ENCODE measurements around the gene NUDT2. TPM values are rescaled to one million over a fixed set of nuclear protein-coding genes. Genes with fewer than 3 reads are reported as not detected.
A peak's percentile ranks its signal among the peaks of the same experiment; 100 is the strongest.

The NUDT2 gene
- polyA plus RNA-seq, 3 donors from 2014 or later: 24.3 to 35.4 (median 27.6) TPM

- peak overlapping the region; percentile 19 to 94 (median 49) for H3K4me3 Mint-ChIP-seq
- DNase-seq: no peak
- peaks cover 6 to 12% (median 11%) of the 10 kb centered on the region in 3 donors for H3K27me3 Mint-ChIP-seq (ENCODE audit: low read depth in 3 of 3)
- no peaks in the 10 kb centered on the region for H3K9me3 Mint-ChIP-seq
- H3K4me1 Mint-ChIP-seq: peaks cover 46 to 52% of the 10 kb centered on the region in 2 donors
- peak overlapping the region in 1 of 6 donors; percentile 3 for H3K27ac Mint-ChIP-seq
- H3K36me3 Mint-ChIP-seq: peaks cover 0 to 4% (median 0%) of the 10 kb centered on the region in 3 donors
Measured at GRCh38 chr9:34378376-34379060, 49.1 kb downstream of the NUDT2 start.

- Mint-ChIP-seq H3K27me3 (ENCODE audit: low read depth in 3 of 3) (peaks cover 9 to 12% (median 11%) of the 10 kb centered on the region in 3 donors), H3K36me3 (no peaks in the 10 kb centered on the region), H3K27ac (peak overlapping the region in 5 of 6 donors; percentile 7 to 80 (median 77)), H3K4me1 (peaks cover 46 to 52% of the 10 kb centered on the region in 2 donors), H3K4me3 (peak overlapping the region; percentile 85 to 94 (median 87)), H3K9me3 (no peaks in the 10 kb centered on the region)
- peak; percentile 82 to 85 (median 84) for DNase-seq
Measured at GRCh38 chr9:34379334-34380033, 50.1 kb downstream of the NUDT2 start.

GRCh38 chr9:34380034-34380510, 50.7 kb downstream of the NUDT2 start:
- H3K27me3 Mint-ChIP-seq (ENCODE audit: low read depth in 3 of 3): peaks cover 9 to 14% (median 11%) of the 10 kb centered on the region in 3 donors
- no peaks in the 10 kb centered on the region for H3K36me3 Mint-ChIP-seq
- H3K9me3 Mint-ChIP-seq: peaks cover 0 to 2% (median 0%) of the 10 kb centered on the region in 6 donors
- H3K27ac Mint-ChIP-seq: peak overlapping the region in 4 of 6 donors; percentile 17 to 77 (median 48)
- no peak for DNase-seq
- H3K4me3 Mint-ChIP-seq: peak overlapping the region; percentile 85 to 94 (median 87)
- peaks cover 46 to 52% of the 10 kb centered on the region in 2 donors for H3K4me1 Mint-ChIP-seq

- peaks cover 40 to 46% of the 10 kb centered on the region in 2 donors for H3K4me1 Mint-ChIP-seq
- peaks cover 0 to 2% (median 0%) of the 10 kb centered on the region in 6 donors for H3K9me3 Mint-ChIP-seq
- H3K4me3 Mint-ChIP-seq: peak overlapping the region; percentile 85 to 94 (median 87)
- no peaks in the 10 kb centered on the region for H3K36me3 Mint-ChIP-seq
- DNase-seq: peak; percentile 72 to 76 (median 75)
- peaks cover 9 to 14% (median 11%) of the 10 kb centered on the region in 3 donors for H3K27me3 Mint-ChIP-seq (ENCODE audit: low read depth in 3 of 3)
- H3K27ac Mint-ChIP-seq: peak overlapping the region in 5 of 6 donors; percentile 37 to 77 (median 53)
Measured at GRCh38 chr9:34380511-34381315, 51.3 kb downstream of the NUDT2 start.

- Mint-ChIP-seq H3K4me1 (peaks cover 34 to 40% of the 10 kb centered on the region in 2 donors), H3K4me3 (peak overlapping the region; percentile 85 to 94 (median 87)), H3K27ac (peak overlapping the region in 2 of 6 donors; percentile 43 to 56), H3K9me3 (peaks cover 0 to 2% (median 0%) of the 10 kb centered on the region in 6 donors), H3K36me3 (no peaks in the 10 kb centered on the region), H3K27me3 (ENCODE audit: low read depth in 3 of 3) (peaks cover 7 to 10% (median 9%) of the 10 kb centered on the region in 3 donors)
- peak in 1 of 3 donors; percentile 11 for DNase-seq
Measured at GRCh38 chr9:34381323-34381722, 52.0 kb downstream of the NUDT2 start.

GRCh38 chr9:34382054-34382453, 52.7 kb downstream of the NUDT2 start:
- Mint-ChIP-seq H3K27me3 (ENCODE audit: low read depth in 3 of 3) (peaks cover 7 to 10% (median 9%) of the 10 kb centered on the region in 3 donors), H3K27ac (peak overlapping the region in 2 of 6 donors; percentile 19 to 62), H3K9me3 (peaks cover 0 to 2% (median 0%) of the 10 kb centered on the region in 6 donors), H3K36me3 (no peaks in the 10 kb centered on the region), H3K4me3 (peak overlapping the region in 4 of 5 donors; percentile 85 to 94 (median 87)), H3K4me1 (peaks cover 29 to 35% of the 10 kb centered on the region in 2 donors)
- no peak for DNase-seq

GRCh38 chr9:34382879-34383278, 53.5 kb downstream of the NUDT2 start:
- H3K36me3 Mint-ChIP-seq: no peaks in the 10 kb centered on the region
- H3K9me3 Mint-ChIP-seq: peaks cover 0 to 2% (median 0%) of the 10 kb centered on the region in 6 donors

GRCh38 chr9:34383904-34384303, 54.5 kb downstream of the NUDT2 start:
- no peak overlapping the region for H3K4me3 Mint-ChIP-seq
- H3K27me3 Mint-ChIP-seq (ENCODE audit: low read depth in 3 of 3): peaks cover 7 to 10% (median 7%) of the 10 kb centered on the region in 3 donors
- H3K9me3 Mint-ChIP-seq: peaks cover 0 to 2% (median 0%) of the 10 kb centered on the region in 6 donors
- H3K27ac Mint-ChIP-seq: no peak overlapping the region
- no peaks in the 10 kb centered on the region for H3K36me3 Mint-ChIP-seq
- H3K4me1 Mint-ChIP-seq: peaks cover 26% of the 10 kb centered on the region in 2 donors
- no peak for DNase-seq

More at GRCh38 chr9:34382879-34383278, 53.5 kb downstream of the NUDT2 start:
- Mint-ChIP-seq H3K27ac (no peak overlapping the region), H3K4me1 (peaks cover 26 to 31% of the 10 kb centered on the region in 2 donors), H3K27me3 (ENCODE audit: low read depth in 3 of 3) (peaks cover 7 to 10% (median 9%) of the 10 kb centered on the region in 3 donors), H3K4me3 (peak overlapping the region in 2 of 5 donors; percentile 8 to 48)
- no peak for DNase-seq

GRCh38 chr9:34384368-34385165, 55.2 kb downstream of the NUDT2 start:
- H3K27ac Mint-ChIP-seq: no peak overlapping the region

GRCh38 chr9:34385561-34386230, 56.3 kb downstream of the NUDT2 start:
- Mint-ChIP-seq H3K36me3 (no peaks in the 10 kb centered on the region), H3K4me1 (peaks cover 9 to 11% of the 10 kb centered on the region in 2 donors), H3K27ac (no peak overlapping the region), H3K4me3 (no peak overlapping the region), H3K27me3 (ENCODE audit: low read depth in 3 of 3) (peaks cover 6 to 7% (median 7%) of the 10 kb centered on the region in 3 donors), H3K9me3 (peaks cover 0 to 2% (median 0%) of the 10 kb centered on the region in 6 donors)
- DNase-seq: no peak

More at GRCh38 chr9:34384368-34385165, 55.2 kb downstream of the NUDT2 start:
- H3K4me3 Mint-ChIP-seq: no peak overlapping the region
- H3K9me3 Mint-ChIP-seq: peaks cover 0 to 2% (median 0%) of the 10 kb centered on the region in 6 donors
- no peaks in the 10 kb centered on the region for H3K36me3 Mint-ChIP-seq
- peaks cover 7 to 8% (median 7%) of the 10 kb centered on the region in 3 donors for H3K27me3 Mint-ChIP-seq (ENCODE audit: low read depth in 3 of 3)
- H3K4me1 Mint-ChIP-seq: peaks cover 20 to 21% of the 10 kb centered on the region in 2 donors
- no peak for DNase-seq

- no peak overlapping the region for H3K27ac Mint-ChIP-seq
Measured at GRCh38 chr9:34386656-34387055, 57.3 kb downstream of the NUDT2 start.

GRCh38 chr9:34387239-34387638, 57.9 kb downstream of the NUDT2 start:
- no peak overlapping the region for H3K4me3 Mint-ChIP-seq
- H3K27me3 Mint-ChIP-seq (ENCODE audit: low read depth in 3 of 3): peaks cover 0 to 8% (median 7%) of the 10 kb centered on the region in 3 donors

More at GRCh38 chr9:34386656-34387055, 57.3 kb downstream of the NUDT2 start:
- DNase-seq: no peak
- no peaks in the 10 kb centered on the region for H3K36me3 Mint-ChIP-seq
- no peak overlapping the region for H3K4me3 Mint-ChIP-seq
- H3K4me1 Mint-ChIP-seq: peaks cover 0 to 2% of the 10 kb centered on the region in 2 donors
- H3K27me3 Mint-ChIP-seq (ENCODE audit: low read depth in 3 of 3): peaks cover 0 to 8% (median 7%) of the 10 kb centered on the region in 3 donors
- peaks cover 0 to 2% (median 0%) of the 10 kb centered on the region in 6 donors for H3K9me3 Mint-ChIP-seq

More at GRCh38 chr9:34387239-34387638, 57.9 kb downstream of the NUDT2 start:
- peaks cover 0 to 2% (median 0%) of the 10 kb centered on the region in 6 donors for H3K9me3 Mint-ChIP-seq
- H3K4me1 Mint-ChIP-seq: no peaks in the 10 kb centered on the region
- DNase-seq: no peak
- no peak overlapping the region for H3K27ac Mint-ChIP-seq
- H3K36me3 Mint-ChIP-seq: no peaks in the 10 kb centered on the region
